CD4-positive, alpha-beta T cell treated with Interleukin-4 for 1 hour (primary cell): Measurements from ENCODE around the gene RAMAC.
"Not testable (repeated sequence)": the region's sequence is repeated elsewhere in the genome, so short reads cannot be mapped to it uniquely, and the experiment has no call there.

Experiments used
- DNase-seq, 2 donors: peaks; one replicate each; pipeline ENCODE4 v3.0.0-alpha.2; 2020 to 2022

RAMAC gene

GRCh38 chr15:82985688-82986441, at the start of gene RAMAC:
RAMAC (plus strand) TSS chr15:82986210; CDS start chr15:82989019, 2,809 bp downstream.
- DNase-seq, result peak; percentile 95 to 96

- DNase-seq, result no peak
These were observed 48.9 kb upstream of the RAMAC start for GRCh38 chr15:82936966-82937711.

GRCh38 chr15:82937712-82938058, 48.3 kb upstream of the RAMAC start:
- no peak for DNase-seq

GRCh38 chr15:82939678-82940077, 46.3 kb upstream of the RAMAC start:
- not testable (repeated sequence) for DNase-seq

- no peak for DNase-seq
These were observed 43.3 kb upstream of the RAMAC start for GRCh38 chr15:82942691-82943090.

GRCh38 chr15:82943176-82943575, 42.8 kb upstream of the RAMAC start:
- no peak for DNase-seq

GRCh38 chr15:82944056-82944455, 42.0 kb upstream of the RAMAC start:
- no peak for DNase-seq

GRCh38 chr15:82944821-82945220, 41.2 kb upstream of the RAMAC start:
- peak in 1 of 2 donors; percentile 17 for DNase-seq

- no peak for DNase-seq
These were observed 40.7 kb upstream of the RAMAC start for GRCh38 chr15:82945326-82945725.

GRCh38 chr15:82946155-82946701, 39.8 kb upstream of the RAMAC start:
- no peak for DNase-seq

- DNase-seq, result no peak
These were observed 35.7 kb upstream of the RAMAC start for GRCh38 chr15:82950295-82950694.

- no peak for DNase-seq
These were observed 35.2 kb upstream of the RAMAC start for GRCh38 chr15:82950746-82951370.

- DNase-seq, result no peak
These were observed 34.4 kb upstream of the RAMAC start for GRCh38 chr15:82951472-82952157.

- DNase-seq, result no peak
These were observed 33.6 kb upstream of the RAMAC start, which contains the start of gene HOMER2 for GRCh38 chr15:82952158-82953081. HOMER2 (minus strand) TSS chr15:82952720; CDS start chr15:82952535, 185 bp downstream.

GRCh38 chr15:82958638-82959037, 27.4 kb upstream of the RAMAC start:
- no peak for DNase-seq

- DNase-seq, result no peak
These were observed 26.6 kb upstream of the RAMAC start for GRCh38 chr15:82959423-82959822.

GRCh38 chr15:82960766-82961165, 25.2 kb upstream of the RAMAC start:
- DNase-seq, result no peak

- no peak for DNase-seq
These were observed 22.3 kb upstream of the RAMAC start for GRCh38 chr15:82963471-82964341.

GRCh38 chr15:82964890-82965289, 21.1 kb upstream of the RAMAC start:
- DNase-seq, result no peak

GRCh38 chr15:82966671-82967071, 19.3 kb upstream of the RAMAC start:
- no peak for DNase-seq

GRCh38 chr15:82968066-82968465, 17.9 kb upstream of the RAMAC start:
- DNase-seq, result no peak
